Mucosa of descending colon (tissue), 3 donors: Measurements from ENCODE around the gene MXD4. TPM values are rescaled to one million over a fixed set of nuclear protein-coding genes. Genes with fewer than 3 reads are reported as not detected.

Source experiments
- ATAC-seq: fragments of 200-7000 bp; cut with Tn5 transposase; one replicate; pipeline ENCODE4 v1.9.1; 2020; ENCODE audit warnings: mild to moderate bottlenecking, moderate library complexity
- DNase-seq, 3 donors: peaks; one replicate each; pipeline ENCODE4 v3.0.0-alpha.2; 2020
- H3K36me3 ChIP-seq: fragments of 200-600 bp; one replicate; pipeline ENCODE4 v1.8.0; 2021; ENCODE audit warnings: low read depth, mild to moderate bottlenecking
- H3K4me1 ChIP-seq: fragments of 200-600 bp; one replicate; pipeline ENCODE4 v1.8.0; 2021; ENCODE audit warnings: low read depth, mild to moderate bottlenecking
- H3K4me3 ChIP-seq: fragments of 200-600 bp; one replicate; pipeline ENCODE4 v1.8.0; 2021; ENCODE audit warnings: mild to moderate bottlenecking
- H3K9me3 ChIP-seq: fragments of 200-600 bp; one replicate; pipeline ENCODE4 v1.8.0; 2021; ENCODE audit warnings: mild to moderate bottlenecking
- intact Hi-C, 2 donors: fragments of 100-400 bp; cut with DNase I in 1 of 2; cut with micrococcal nuclease in 1 of 2; formaldehyde crosslinking; loops; one replicate each; pipeline versions ENCODE4 v1.11.0 to v1.11.1; 2022; cut with DNase I, micrococcal nuclease
- long read RNA-seq, 2 donors: library from polyadenylated mRNA; unstranded; transcript quantifications; one replicate each; pipeline ENCODE4 v2.0.0, GENCODE V29; 2019 to 2021
- total RNA-seq, 3 donors: library from RNA; stranded (reverse); fragmentation: NEBNext Ultra II Directional in 2 of 3; extraction: Animal tissue kit (Norgen Biotek cat#: 25700) in 2 of 3; gene quantifications; one replicate each; pipeline versions ENCODE4 v1.2.1 to v1.2.4, GENCODE V29; 2021 to 2023
- TF ChIP-seq, protein P1 (sequence below): fragments of 200-600 bp; IDR thresholded peaks from one replicate; pipeline ENCODE4 v1.8.0; 2022; ENCODE audit warnings: antibody characterized with exemption, mild to moderate bottlenecking
- donor health status: DM: no; HTN: no; CAD: no; lungs with moderate emphysema.
- donor health status: DM: no; HTN: no; CAD: no.
- donor health status: DM: no; HTN: yes; CAD: no.

The MXD4 gene, protein sequence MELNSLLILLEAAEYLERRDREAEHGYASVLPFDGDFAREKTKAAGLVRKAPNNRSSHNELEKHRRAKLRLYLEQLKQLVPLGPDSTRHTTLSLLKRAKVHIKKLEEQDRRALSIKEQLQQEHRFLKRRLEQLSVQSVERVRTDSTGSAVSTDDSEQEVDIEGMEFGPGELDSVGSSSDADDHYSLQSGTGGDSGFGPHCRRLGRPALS
- 10 to 100 TPM; 46.6 to 59.6 (median 52.6) TPM for total RNA-seq
- long read RNA-seq, donor 1, full-length matches to known transcripts = 128 of 181 reads
- long read RNA-seq, donor 1, partial matches to known transcripts = 9 of 181 reads
- long read RNA-seq, donor 1, other reads (novel, unspliced or antisense) = 44 of 181 reads
- long read RNA-seq, donor 2, full-length matches to known transcripts = 3 of 13 reads
- long read RNA-seq, donor 2, partial matches to known transcripts = 0 of 13 reads
- long read RNA-seq, donor 2, other reads (novel, unspliced or antisense) = 10 of 13 reads

DNA sequence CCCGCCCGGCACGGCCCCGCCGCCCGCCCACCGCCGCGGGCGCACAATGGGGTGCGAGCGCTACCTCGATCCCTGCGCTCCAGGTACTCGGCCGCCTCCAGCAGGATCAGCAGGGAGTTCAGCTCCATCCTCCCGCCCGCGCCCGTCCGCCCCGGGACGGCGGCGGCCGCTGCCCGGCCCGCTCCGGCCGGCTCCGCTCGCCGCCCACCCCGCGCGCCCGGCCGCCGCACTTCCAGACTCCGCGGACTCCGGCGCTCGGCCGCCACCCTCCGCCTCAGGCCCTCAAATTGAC, at the start of gene MXD4:
TSS of gene MXD4 (minus strand) at position 257 of the 292 bp plus-strand sequence. CDS start at position 128, 129 bp downstream.
- no peaks in the 10 kb centered on the region for H3K9me3 ChIP-seq
- TF ChIP-seq, protein P1, sequence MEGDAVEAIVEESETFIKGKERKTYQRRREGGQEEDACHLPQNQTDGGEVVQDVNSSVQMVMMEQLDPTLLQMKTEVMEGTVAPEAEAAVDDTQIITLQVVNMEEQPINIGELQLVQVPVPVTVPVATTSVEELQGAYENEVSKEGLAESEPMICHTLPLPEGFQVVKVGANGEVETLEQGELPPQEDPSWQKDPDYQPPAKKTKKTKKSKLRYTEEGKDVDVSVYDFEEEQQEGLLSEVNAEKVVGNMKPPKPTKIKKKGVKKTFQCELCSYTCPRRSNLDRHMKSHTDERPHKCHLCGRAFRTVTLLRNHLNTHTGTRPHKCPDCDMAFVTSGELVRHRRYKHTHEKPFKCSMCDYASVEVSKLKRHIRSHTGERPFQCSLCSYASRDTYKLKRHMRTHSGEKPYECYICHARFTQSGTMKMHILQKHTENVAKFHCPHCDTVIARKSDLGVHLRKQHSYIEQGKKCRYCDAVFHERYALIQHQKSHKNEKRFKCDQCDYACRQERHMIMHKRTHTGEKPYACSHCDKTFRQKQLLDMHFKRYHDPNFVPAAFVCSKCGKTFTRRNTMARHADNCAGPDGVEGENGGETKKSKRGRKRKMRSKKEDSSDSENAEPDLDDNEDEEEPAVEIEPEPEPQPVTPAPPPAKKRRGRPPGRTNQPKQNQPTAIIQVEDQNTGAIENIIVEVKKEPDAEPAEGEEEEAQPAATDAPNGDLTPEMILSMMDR = no peak
- H3K36me3 ChIP-seq = peaks cover 5% of the 10 kb centered on the region
- no peak for ATAC-seq
- H3K4me3 ChIP-seq = peak within 1 kb of the TSS; percentile 88
- peaks cover 25% of the 10 kb centered on the region for H3K4me1 ChIP-seq
- DNase-seq = no peak
- intact Hi-C loops = no loop called here

DNA sequence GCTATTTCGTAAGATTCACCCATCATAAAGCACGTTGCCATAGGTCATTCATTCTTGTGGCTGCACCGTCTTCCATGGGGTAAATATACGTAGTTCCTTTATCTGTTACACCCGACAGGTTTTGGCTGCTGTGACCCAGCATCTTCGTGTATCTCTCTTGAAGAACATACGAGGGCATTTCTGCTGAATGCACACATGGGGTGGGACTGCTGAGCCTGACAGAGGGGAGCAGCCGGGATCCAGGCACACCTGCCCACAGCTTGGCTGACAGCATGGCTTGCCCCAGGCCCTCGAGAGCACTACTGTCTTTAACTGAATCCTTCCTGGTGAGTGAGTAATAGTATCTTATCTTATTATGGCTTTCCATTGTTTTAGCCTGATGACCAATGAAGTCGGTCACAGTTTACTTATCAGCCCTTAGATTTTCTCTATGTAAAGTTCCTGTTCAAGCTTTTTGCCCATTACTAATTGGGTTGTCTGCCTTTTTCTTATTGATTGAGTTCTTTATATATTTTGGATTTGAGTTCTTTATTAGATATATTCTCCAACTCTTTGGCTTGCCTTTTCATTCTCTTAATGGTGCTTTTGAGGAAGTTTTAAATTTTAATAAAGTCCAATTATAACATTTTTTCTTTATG, 45.0 kb upstream of the MXD4 start:
- peaks cover 5% of the 10 kb centered on the region for H3K4me1 ChIP-seq
- no peak overlapping the region for H3K4me3 ChIP-seq
- H3K36me3 ChIP-seq = no peaks in the 10 kb centered on the region
- intact Hi-C loops = no loop called here
- TF ChIP-seq, protein P1 = no peak
- H3K9me3 ChIP-seq = peaks cover 11% of the 10 kb centered on the region
- DNase-seq (no peak), ATAC-seq (no peak)

DNA sequence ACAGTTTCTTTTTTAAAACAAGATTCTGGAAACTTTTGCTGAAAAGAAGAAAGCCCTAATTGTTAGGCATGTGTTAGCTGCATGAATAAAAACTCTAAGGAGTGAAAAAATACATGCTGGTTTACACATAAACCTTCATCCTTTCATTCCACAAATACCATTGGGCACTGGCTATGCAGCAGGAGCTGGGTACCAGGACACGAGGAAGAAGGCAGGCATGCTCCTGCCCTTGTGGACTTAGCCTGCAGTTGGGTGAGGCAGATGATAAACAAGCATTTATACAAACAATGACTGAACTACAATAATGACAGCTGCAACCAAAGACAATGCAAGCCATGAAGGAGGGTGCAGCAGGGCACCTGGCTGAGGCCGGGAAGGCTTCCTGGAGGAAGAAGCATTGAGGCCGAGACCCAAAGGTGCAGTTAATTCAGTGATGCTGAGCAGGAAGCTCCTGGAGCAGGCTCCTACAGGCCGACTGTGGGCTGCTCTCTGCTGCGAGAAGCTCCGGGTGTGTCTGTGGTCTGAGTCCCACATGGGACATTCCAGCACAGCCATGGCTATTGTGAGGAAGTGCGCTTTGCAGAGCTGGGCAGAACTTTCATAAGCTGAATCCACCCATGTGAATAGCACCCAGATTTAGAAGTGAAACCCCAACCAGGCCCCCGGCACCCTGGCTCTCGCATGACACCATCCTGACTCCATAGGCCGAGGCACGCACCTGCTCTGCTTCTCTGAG, 44.0 kb upstream of the MXD4 start:
- DNase-seq (peak in 2 of 3 donors; percentile 31 to 39), ATAC-seq (peak; percentile 83)
- intact Hi-C loops = no loop called here
- Histone ChIP-seq H3K36me3 (no peaks in the 10 kb centered on the region), H3K9me3 (peaks cover 6% of the 10 kb centered on the region), H3K4me3 (no peak overlapping the region), H3K4me1 (peaks cover 5% of the 10 kb centered on the region)
- TF ChIP-seq, protein P1 = no peak

DNA sequence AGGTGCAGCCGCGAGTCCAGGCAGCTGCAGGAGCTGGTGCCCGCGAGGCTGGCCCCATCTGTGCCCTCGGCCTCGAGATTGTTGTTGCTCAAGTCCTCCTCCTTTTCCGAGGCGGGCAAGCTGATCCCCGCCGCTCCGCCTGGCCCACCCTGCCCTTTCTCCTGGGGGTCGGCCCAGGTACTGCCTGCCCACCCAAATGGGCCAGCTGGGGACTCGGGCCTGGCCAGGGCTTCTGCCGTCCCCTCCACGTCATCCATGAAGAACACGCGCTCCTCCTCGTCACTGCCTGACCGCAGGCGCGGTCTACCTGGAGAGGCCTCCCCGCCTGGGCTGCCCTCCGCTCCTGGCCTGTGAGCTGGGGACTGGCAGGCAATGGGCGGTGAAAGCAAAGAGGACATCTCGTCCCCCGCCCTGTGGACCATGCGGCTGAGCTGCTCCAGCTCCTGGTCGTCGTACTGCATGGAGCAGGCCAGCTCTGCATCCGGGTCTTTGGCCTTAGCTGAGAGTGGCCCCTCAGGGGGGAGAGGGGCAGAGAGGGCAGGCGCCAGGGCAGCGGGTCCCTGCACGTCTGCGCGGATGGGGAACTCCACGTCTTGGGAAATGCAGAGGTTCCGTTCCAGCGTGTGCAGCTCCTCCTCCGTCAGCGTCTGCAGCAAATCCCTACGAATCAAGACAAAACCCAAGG, 43.1 kb upstream of the MXD4 start:
- Histone ChIP-seq H3K9me3 (peaks cover 4% of the 10 kb centered on the region), H3K4me3 (no peak overlapping the region), H3K36me3 (no peaks in the 10 kb centered on the region), H3K4me1 (peaks cover 5% of the 10 kb centered on the region)
- peak in 1 of 3 donors; percentile 31 for DNase-seq
- intact Hi-C loops = no loop called here
- no peak for ATAC-seq
- TF ChIP-seq, protein P1 = no peak

DNA sequence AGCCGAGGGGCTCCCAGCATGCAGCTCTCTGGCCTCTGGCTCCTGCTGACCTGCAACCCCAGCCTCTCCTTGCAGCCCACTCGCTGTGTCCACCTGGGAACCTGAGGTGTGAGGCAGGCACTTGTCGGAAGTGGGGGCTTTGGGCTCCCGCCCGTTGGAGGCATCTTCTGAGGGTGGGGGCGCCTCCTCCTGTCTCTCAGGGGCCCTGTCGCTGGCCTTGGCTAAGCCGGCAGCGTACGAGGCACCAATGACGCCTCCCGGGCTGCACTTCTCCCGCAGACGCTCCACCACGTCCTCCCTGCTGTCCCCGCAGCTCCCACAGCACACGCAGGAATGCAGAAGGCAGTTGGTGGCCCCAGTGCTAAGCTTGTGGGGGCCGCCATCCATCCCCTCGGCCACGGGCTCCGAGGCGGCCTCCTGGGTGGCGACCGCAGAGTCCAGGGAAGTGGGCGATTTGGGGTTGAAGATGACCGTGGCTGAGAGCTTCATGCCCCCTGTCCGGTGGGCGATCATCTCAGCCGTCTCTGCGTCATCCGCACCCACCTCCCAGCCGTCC, 42.5 kb upstream of the MXD4 start:
- Histone ChIP-seq H3K4me3 (no peak overlapping the region), H3K4me1 (peaks cover 5% of the 10 kb centered on the region), H3K9me3 (peaks cover 4% of the 10 kb centered on the region), H3K36me3 (no peaks in the 10 kb centered on the region)
- ATAC-seq (no peak), DNase-seq (no peak)
- intact Hi-C loops = no loop called here
- TF ChIP-seq, protein P1 = no peak
